Activated T-cell treated with anti-CD3 and anti-CD28 coated beads for 48 hours (primary cell): ENCODE data around the gene RNF217.
"Not testable (repeated sequence)": the region's sequence is repeated elsewhere in the genome, so short reads cannot be mapped to it uniquely, and the experiment has no call there.

ENCODE experiments used
- DNase-seq: peaks from one replicate; pipeline ENCODE4 v3.0.0-alpha.2; 2020; ENCODE audit warnings: low read depth

The RNF217 gene

GRCh38 chr6:125058546-125058945 lies 96.3 kb downstream of the RNF217 start:
- DNase-seq = no peak

- no peak for DNase-seq
Observed at GRCh38 chr6:125063307-125063706, 101.1 kb downstream of the RNF217 start.

GRCh38 chr6:125066140-125066539 lies 103.9 kb downstream of the RNF217 start:
- DNase-seq = no peak

- no peak for DNase-seq
Observed at GRCh38 chr6:125066964-125067363, 104.7 kb downstream of the RNF217 start.

- no peak for DNase-seq
Observed at GRCh38 chr6:125067552-125067951, 105.3 kb downstream of the RNF217 start.

GRCh38 chr6:125073071-125073470 lies 110.8 kb downstream of the RNF217 start:
- no peak for DNase-seq

GRCh38 chr6:125074120-125074519 lies 111.9 kb downstream of the RNF217 start:
- DNase-seq = no peak

- DNase-seq = not testable (repeated sequence)
Observed at GRCh38 chr6:125075073-125075472, 112.8 kb downstream of the RNF217 start.

- DNase-seq = no peak
Observed at GRCh38 chr6:125075741-125076481, 113.7 kb downstream of the RNF217 start.

GRCh38 chr6:125076482-125076742 lies 114.2 kb downstream of the RNF217 start:
- DNase-seq = no peak

GRCh38 chr6:125077453-125077852 lies 115.2 kb downstream of the RNF217 start:
- DNase-seq = no peak

GRCh38 chr6:125078602-125079321 lies 116.5 kb downstream of the RNF217 start:
- DNase-seq = no peak

GRCh38 chr6:125082908-125083683 lies 120.9 kb downstream of the RNF217 start:
- no peak for DNase-seq

GRCh38 chr6:125083684-125083990 lies 121.4 kb downstream of the RNF217 start:
- DNase-seq = no peak

GRCh38 chr6:125086716-125087115 lies 124.5 kb downstream of the RNF217 start:
- DNase-seq = no peak

- DNase-seq = no peak
Observed at GRCh38 chr6:125088963-125089362, 126.7 kb downstream of the RNF217 start.

- no peak for DNase-seq
Observed at GRCh38 chr6:125094563-125094962, 132.3 kb downstream of the RNF217 start.

- no peak for DNase-seq
Observed at GRCh38 chr6:125095580-125096301, 133.5 kb downstream of the RNF217 start.

GRCh38 chr6:125097186-125097585 lies 134.9 kb downstream of the RNF217 start:
- no peak for DNase-seq

GRCh38 chr6:125098253-125098652 lies 136.0 kb downstream of the RNF217 start:
- DNase-seq = no peak

- DNase-seq = no peak
Observed at GRCh38 chr6:125099211-125100073, 137.2 kb downstream of the RNF217 start.
